HG02610 (cell line): ENCODE measurements around the gene SAA4.
"Not testable (repeated sequence)": the region's sequence is repeated elsewhere in the genome, so short reads cannot be mapped to it uniquely, and the experiment has no call there.

Experiments
- ATAC-seq: cut with Tn5 transposase; IDR thresholded peaks from one replicate; pipeline ENCODE4 v1.9.1; 2021; ENCODE audit warnings: mild to moderate bottlenecking, moderate library complexity; ENCODE audit not compliant: unreplicated experiment

SAA4 gene

GRCh38 chr11:18191376-18191775 lies 45.2 kb downstream of the SAA4 start:
- no peak for ATAC-seq

DNA sequence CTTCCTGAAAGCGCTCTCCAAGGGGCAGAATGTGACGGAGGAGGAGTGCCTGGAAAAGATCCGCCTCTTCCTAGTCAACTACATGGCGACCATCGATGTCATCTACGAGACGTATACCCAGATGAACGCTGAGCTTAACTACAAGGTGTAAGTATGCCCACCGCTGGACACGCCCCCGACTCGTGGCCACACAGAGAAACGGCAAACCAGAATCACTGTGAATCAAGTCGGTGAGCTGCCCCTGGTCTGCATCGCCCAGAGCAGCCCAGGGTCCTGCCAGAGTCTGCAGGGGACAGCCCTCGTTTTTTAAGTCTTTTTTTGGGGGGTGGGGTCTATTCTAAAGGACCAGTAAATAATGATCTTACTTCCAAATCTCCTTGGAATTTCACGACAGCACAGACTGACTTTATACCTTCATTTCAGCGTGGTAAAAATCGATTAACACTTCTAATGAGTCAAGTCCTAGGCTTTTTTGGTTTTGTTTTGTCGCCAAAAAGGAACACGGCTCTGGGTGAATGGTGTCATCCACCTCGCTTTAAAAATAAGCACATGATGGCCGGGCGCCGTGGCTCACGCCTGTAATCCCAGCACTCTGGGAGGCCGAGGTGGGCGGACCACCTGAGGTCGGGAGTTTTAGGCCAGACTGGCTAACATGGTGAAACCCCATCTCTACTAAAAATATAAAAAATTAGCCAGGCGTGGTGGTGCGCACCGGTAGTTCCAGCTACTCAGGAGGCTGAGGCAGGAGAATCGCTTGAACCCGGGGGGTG lies 46.9 kb downstream of the SAA4 start:
- ATAC-seq, result not testable (repeated sequence)

DNA sequence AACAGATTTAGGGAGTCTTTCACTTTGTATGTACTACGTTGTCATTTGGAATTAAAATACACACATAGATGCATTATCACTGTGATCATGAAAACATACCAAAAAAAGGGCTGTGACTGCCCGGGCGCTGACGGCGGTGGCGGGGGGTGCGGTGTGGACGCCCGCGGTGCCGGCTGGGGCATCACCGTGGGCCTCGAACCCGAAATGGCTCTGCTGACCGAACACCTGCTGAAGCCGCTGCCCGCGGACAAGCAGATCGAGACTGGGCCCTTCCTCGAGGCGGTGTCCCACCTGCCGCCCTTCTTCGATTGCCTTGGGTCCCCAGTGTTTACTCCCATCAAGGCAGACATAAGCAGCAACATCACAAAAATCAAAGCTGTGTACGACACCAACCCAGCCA lies 47.8 kb downstream of the SAA4 start:
- ATAC-seq, result no peak
